ENCODE measurements around the gene DUSP11. TPM values are rescaled to one million over a fixed set of nuclear protein-coding genes. Genes with fewer than 3 reads are reported as not detected.

The DUSP11 gene
- total and polyA plus RNA-seq, 9 of the 15 experiments (the other 6 are each of a cell fraction or from before 2014, with no cell fraction given): 20.7 to 79.8 (median 29.3) TPM

DNA sequence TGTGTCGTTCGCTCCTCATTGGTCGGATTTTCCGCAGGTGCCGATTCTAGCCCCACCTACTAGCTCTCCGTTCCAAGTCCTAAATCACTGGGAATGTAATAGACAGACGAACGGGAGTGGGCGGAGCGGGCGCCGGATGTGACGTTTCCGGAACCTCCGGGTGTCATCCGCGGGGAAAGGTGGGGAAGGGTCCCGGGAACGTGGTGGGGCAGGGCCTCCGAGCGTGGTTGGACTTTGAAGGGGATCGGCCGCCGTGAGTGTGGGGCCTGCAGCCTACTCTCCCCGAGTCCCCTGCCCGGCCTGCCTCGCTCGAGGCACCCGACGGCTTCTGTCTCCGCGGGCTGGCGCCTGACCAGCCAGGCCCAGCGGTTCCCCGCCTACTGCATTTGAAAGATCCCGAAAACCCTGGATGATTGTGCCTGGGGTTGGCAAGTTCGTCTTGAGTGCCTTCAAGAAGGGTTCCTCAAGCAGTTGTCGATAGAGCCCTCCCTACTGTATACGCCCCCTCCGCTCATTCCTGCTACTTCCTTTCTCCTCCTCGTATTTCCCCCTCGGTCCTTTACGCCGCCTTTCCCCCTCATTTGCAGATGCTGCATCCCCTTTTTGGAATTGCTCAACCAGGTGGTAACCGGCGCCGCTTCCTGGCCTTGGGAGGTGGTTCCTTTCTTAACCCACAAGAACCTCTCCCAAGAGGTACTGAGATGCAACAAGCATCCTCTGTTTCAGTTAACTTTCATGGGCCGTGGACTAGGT, 49.1 kb upstream of the DUSP11 start, which contains the start of gene STAMBP (continued):
- 0 out of 2 replicates have a peak, but pooled peaks have one; percentile 49 for TF ChIP-seq NR2C2 (CRISPR knock-in tag; IDR thresholded peaks at IDR 0.05)
- TF ChIP-seq NR2C2 (tag; IDR thresholded peaks at IDR 0.05): peak; percentile 44; the same call in 1 of the 2 replicates
- TF ChIP-seq SMARCE1 (IDR thresholded peaks at IDR 0.05): 0 out of 2 replicates have a peak, but pooled peaks have one; percentile 13
- TF ChIP-seq L3MBTL2 (IDR thresholded peaks at IDR 0.05): peak; percentile 74
- peak; percentile 24 for TF ChIP-seq TAF9B (IDR thresholded peaks at IDR 0.05; ENCODE audit: partially characterized antibody)
- peak in 1 of 2 experiments; percentile 26; a peak in 2 of 4 replicates for TF ChIP-seq FOXK2 (conservative IDR thresholded peaks at IDR 0.05 in 1 of 2, IDR thresholded peaks at IDR 0.05 in 1 of 2; ENCODE audit: low read depth in 2 of 2)
- TF ChIP-seq TCF3 (CRISPR knock-in tag; IDR thresholded peaks at IDR 0.05): 0 out of 2 replicates have a peak, but pooled peaks have one; percentile 12
- TF ChIP-seq, protein P1, sequence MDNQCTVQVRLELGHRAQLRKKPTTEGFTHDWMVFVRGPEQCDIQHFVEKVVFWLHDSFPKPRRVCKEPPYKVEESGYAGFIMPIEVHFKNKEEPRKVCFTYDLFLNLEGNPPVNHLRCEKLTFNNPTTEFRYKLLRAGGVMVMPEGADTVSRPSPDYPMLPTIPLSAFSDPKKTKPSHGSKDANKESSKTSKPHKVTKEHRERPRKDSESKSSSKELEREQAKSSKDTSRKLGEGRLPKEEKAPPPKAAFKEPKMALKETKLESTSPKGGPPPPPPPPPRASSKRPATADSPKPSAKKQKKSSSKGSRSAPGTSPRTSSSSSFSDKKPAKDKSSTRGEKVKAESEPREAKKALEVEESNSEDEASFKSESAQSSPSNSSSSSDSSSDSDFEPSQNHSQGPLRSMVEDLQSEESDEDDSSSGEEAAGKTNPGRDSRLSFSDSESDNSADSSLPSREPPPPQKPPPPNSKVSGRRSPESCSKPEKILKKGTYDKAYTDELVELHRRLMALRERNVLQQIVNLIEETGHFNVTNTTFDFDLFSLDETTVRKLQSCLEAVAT (IDR thresholded peaks at IDR 0.05): peak; percentile 31 to 35; a peak in 1 of 4 replicates
- TF ChIP-seq, protein P2, sequence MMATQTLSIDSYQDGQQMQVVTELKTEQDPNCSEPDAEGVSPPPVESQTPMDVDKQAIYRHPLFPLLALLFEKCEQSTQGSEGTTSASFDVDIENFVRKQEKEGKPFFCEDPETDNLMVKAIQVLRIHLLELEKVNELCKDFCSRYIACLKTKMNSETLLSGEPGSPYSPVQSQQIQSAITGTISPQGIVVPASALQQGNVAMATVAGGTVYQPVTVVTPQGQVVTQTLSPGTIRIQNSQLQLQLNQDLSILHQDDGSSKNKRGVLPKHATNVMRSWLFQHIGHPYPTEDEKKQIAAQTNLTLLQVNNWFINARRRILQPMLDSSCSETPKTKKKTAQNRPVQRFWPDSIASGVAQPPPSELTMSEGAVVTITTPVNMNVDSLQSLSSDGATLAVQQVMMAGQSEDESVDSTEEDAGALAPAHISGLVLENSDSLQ (IDR thresholded peaks at IDR 0.05): peak; percentile 97
- TF ChIP-seq, protein P3, sequence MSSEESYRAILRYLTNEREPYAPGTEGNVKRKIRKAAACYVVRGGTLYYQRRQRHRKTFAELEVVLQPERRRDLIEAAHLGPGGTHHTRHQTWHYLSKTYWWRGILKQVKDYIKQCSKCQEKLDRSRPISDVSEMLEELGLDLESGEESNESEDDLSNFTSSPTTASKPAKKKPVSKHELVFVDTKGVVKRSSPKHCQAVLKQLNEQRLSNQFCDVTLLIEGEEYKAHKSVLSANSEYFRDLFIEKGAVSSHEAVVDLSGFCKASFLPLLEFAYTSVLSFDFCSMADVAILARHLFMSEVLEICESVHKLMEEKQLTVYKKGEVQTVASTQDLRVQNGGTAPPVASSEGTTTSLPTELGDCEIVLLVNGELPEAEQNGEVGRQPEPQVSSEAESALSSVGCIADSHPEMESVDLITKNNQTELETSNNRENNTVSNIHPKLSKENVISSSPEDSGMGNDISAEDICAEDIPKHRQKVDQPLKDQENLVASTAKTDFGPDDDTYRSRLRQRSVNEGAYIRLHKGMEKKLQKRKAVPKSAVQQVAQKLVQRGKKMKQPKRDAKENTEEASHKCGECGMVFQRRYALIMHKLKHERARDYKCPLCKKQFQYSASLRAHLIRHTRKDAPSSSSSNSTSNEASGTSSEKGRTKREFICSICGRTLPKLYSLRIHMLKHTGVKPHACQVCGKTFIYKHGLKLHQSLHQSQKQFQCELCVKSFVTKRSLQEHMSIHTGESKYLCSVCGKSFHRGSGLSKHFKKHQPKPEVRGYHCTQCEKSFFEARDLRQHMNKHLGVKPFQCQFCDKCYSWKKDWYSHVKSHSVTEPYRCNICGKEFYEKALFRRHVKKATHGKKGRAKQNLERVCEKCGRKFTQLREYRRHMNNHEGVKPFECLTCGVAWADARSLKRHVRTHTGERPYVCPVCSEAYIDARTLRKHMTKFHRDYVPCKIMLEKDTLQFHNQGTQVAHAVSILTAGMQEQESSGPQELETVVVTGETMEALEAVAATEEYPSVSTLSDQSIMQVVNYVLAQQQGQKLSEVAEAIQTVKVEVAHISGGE (CRISPR knock-in tag; IDR thresholded peaks at IDR 0.05): peak in 1 of 3 experiments; percentile 80; a peak in 3 of 6 replicates
- TF ChIP-seq ZBED1 (IDR thresholded peaks at IDR 0.05): no peak
- peak in 1 of 2 experiments; percentile 79; a peak in 2 of 4 replicates for TF ChIP-seq SIN3A (IDR thresholded peaks at IDR 0.05; ENCODE audit: borderline replicate concordance in 2 of 2, control insufficient read depth in 1 of 2, low read depth in 2 of 2, low read length in 2 of 2)
- peak in 1 of 2 experiments; percentile 87; a peak in 2 of 4 replicates for TF ChIP-seq HDAC1 (IDR thresholded peaks at IDR 0.05)
- no peak for TF ChIP-seq HDGF (IDR thresholded peaks at IDR 0.05)
- TF ChIP-seq CEBPB (tag; IDR thresholded peaks at IDR 0.05): peak; percentile 88
- TF ChIP-seq HDAC2 (IDR thresholded peaks at IDR 0.05): peak; percentile 62; the same call in 1 of the 2 replicates
- TF ChIP-seq HCFC1 (IDR thresholded peaks at IDR 0.05; ENCODE audit: low read depth, low read length): peak; percentile 82; the same call in 1 of the 2 replicates
- TF ChIP-seq, protein P4, sequence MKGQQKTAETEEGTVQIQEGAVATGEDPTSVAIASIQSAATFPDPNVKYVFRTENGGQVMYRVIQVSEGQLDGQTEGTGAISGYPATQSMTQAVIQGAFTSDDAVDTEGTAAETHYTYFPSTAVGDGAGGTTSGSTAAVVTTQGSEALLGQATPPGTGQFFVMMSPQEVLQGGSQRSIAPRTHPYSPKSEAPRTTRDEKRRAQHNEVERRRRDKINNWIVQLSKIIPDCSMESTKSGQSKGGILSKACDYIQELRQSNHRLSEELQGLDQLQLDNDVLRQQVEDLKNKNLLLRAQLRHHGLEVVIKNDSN (CRISPR knock-in tag; IDR thresholded peaks at IDR 0.05): peak; percentile 71
- peak; percentile 67 for TF ChIP-seq CHD1 (IDR thresholded peaks at IDR 0.05; ENCODE audit: low read length)
- 0 out of 2 replicates have a peak, but pooled peaks have one; percentile 36 for TF ChIP-seq SMARCA4 (IDR thresholded peaks at IDR 0.05)
- 0 out of 2 replicates have a peak, but pooled peaks have one; percentile 22 for TF ChIP-seq MTA1 (IDR thresholded peaks at IDR 0.05; ENCODE audit: borderline replicate concordance)
